ENCODE results near the gene SGPL1.

SGPL1 gene

GRCh38 chr10:70780772-70781171, 35.0 kb upstream of the SGPL1 start:
- FAIRE-seq = no peak

DNA sequence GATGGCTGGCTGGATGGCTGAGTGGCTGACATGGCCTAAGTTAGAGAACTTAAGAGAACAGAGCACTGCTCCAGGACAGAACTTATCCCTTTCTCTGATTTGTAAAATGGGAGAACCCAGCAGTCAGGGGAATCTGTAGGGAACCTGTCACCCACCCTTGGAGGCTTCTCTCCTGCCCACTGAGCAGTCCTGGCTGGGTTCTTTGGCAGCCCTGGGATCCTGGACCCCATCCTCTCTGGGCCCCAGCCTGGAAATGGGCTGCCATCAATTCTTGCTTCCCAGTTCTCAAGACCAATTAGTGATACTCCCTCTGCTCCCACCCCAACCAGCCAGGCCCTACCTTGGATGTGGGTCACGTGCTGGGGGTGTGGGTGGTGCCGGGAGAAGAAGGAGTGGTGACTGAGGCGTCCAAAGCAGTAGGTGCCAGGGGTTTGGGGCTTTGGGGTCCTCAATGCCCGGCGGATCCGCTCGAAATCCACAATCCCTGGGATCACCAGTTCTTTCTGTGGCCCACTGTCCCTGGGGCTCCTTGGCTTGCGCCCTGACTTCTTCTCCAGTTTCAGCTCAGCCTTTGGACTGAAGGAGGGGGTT, 34.2 kb upstream of the SGPL1 start:
- no peak for FAIRE-seq

DNA sequence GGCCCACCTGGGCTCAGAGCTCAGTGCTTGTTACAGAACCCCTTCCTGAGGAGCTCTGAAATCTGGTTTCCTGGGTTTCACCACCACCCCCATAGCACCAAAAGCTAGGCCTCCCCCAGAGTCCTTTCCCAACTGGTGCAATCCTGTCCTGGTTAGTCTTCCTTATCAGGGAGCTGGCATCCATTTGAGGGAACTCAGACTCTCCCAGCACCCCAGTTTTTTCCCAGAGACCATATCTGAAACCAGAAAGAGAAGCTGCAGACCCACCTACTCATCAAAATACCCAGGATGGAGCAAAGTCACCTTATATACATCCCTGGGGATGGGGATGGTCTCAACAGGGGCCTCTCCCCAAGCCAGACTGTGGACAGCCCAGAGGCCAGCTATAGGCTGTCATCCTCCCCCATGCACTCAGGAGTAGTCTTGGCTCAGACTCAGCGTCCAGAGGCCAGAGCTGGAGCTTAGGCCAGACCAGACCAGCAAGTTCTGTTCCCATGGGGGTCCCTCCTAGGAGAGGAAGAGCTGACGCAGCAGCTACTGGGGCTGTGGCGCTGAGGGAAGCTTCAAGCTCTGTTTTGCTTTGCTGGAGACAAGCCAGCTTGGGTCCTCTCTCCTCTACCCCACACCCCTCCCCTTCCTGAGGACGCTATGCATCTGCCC, 33.5 kb upstream of the SGPL1 start:
- no peak for FAIRE-seq

DNA sequence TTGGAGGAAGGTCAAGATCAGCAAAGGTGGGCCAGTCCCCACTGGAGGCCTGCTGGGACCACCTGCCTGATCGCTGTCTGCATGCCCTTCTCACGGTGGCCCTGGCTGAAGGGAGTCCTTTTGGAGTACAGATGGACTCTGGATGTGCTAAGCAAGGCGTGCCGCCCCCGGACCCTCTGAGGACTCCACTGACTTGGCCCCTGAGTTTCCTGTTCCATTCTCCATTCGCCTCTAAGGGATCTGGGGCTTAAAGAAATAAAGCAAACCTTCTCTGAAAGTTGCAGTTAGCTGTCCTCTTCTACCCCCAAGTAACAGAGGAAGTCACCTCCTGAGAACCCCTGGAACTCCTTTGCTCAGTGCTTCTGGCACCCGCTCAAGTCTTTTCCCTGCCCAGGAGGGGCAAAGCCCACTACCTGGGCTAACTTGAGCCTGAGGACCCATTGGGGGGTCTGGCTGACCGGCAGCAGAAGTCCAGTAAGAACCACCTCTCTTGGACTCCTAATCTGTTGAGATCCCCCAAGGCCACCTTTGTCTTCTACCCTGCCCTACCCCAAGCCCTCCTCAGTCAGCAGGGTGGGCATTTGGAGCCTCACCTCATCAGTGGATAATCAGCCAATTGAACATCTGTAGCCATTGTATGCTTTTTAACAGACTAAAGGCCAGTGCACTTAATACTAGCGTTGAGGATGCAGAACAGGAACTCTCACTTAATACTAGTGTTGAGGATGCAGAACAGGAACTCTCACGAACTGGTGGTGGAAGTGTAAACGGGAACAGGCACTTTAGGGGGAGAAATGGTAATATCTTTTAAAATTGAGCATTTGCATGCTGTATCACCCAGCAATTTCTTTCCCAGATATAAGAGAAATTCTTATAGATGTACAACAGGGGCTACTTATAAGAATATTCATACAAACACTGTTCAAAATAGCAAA, 32.7 kb upstream of the SGPL1 start:
- no peak for FAIRE-seq

GRCh38 chr10:70784016-70784415, 31.7 kb upstream of the SGPL1 start:
- FAIRE-seq = no peak

GRCh38 chr10:70784471-70784870, 31.3 kb upstream of the SGPL1 start:
- no peak for FAIRE-seq

DNA sequence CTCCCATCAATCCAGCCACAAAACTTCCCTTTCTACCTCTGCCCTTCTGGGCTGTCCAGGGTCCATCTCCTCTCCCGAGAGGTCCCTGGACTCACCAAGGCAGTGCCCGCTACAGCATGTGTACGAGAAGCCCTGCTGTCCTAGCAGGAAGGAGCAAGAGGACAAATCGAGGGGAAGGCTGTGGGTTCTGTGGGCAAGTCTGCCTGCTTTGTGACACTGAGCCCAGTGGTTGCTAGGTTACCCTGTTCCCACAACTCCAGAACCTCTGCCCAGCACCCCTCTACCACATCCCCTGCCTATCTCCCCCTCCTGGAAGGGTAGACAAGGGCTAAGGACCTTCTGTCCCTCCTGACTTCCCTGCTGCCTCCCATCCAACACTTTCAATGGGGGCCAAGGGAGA, 30.6 kb upstream of the SGPL1 start, which contains the start of gene TBATA:
TSS of gene TBATA (minus strand) at position 188 of the 400 bp plus-strand sequence. CDS start 1,998 bp downstream, outside the sequence.
- FAIRE-seq = no peak

DNA sequence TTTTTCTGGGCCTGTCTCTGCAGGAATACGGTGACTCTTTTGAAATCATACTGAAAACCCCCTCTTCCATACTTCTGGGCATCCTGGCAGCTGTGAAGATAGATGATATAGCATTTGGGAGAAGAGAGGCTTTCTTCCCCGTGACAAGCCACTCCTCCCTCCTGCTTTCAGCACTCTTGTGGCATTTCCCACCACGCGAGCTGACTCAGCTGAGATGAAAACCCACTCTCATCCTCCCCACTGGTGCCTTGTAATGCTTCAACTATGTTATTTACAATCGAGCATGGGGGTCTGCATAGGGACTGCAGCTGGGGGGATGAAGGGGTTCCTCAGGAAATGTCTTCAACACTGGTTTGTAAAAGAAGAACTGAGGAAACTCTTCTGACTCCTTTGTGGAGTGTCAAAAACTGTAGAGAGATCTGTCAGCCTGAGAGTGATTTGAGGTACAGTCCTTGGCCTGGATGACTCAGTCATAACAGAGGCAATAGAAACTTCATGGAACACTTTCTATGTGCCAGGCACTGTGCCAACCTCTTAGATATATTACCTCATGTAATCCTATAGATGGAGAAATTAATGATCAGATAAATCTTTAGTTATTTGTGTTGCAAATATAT, 28.8 kb upstream of the SGPL1 start:
- no peak for FAIRE-seq

- no peak for FAIRE-seq
Observed at GRCh38 chr10:70791386-70792039, 24.2 kb upstream of the SGPL1 start.

GRCh38 chr10:70795613-70796012, 20.1 kb upstream of the SGPL1 start:
- no peak for FAIRE-seq

DNA sequence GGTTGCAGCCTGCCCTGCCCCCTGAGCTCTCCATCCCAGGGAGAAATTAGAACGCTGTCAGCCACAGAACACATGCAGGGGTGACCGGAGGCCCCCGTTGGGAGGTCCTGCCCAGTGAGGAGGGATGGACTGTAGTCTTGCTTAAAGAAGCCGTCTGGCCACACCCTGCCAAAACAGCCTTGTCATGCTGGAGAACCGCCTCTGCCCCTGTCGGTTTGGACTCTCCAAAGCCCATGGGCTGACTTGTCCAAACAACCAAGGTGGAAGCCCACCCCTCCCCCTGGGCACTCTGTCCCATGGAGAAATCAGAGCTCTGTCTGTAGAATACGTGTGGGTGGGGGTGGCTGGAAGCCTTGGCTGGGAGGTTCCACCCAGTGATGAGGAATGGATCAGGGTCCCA, 17.9 kb upstream of the SGPL1 start:
- FAIRE-seq = no peak

GRCh38 chr10:70799124-70799523, 16.6 kb upstream of the SGPL1 start:
- FAIRE-seq = no peak

DNA sequence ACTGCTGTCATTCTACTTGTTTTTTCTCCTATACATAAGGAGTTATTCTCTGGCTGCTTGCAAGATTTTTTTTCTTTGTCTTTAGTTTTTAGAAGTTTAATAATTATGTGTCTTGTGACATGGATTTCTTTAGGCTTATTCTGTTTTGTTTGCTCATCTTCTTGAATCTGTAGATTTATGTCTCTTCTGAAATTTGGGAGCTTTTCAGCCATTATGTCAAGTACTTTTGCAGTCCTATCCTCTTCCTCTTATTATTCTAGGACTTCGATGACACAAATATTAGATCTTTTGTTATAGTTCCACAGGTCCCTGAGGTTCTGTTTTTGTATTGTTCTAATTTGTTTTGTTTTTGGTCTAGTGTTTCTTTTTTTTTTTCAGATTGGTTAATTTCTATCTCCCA, 13.9 kb upstream of the SGPL1 start:
- no peak for FAIRE-seq

GRCh38 chr10:70803775-70804420, 11.8 kb upstream of the SGPL1 start:
- FAIRE-seq = no peak

DNA sequence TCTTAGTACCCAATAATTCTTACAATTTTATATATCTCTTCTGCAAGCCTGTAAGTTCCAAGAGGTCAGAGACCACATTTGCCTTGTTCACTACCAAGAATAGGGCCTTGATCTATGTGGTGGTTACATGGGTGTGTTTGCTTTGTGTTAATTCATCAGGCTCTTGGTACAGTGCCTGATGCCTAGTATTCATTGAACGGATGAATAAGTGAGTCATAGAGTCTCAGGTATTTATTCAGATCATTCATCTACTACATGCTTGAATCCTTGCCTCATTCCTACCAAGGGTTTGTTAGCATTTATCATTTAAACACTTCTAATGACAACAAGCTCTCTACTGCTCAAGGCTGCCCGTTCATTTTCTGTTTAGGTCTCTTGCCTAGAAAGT, 11.3 kb upstream of the SGPL1 start:
- FAIRE-seq = no peak

DNA sequence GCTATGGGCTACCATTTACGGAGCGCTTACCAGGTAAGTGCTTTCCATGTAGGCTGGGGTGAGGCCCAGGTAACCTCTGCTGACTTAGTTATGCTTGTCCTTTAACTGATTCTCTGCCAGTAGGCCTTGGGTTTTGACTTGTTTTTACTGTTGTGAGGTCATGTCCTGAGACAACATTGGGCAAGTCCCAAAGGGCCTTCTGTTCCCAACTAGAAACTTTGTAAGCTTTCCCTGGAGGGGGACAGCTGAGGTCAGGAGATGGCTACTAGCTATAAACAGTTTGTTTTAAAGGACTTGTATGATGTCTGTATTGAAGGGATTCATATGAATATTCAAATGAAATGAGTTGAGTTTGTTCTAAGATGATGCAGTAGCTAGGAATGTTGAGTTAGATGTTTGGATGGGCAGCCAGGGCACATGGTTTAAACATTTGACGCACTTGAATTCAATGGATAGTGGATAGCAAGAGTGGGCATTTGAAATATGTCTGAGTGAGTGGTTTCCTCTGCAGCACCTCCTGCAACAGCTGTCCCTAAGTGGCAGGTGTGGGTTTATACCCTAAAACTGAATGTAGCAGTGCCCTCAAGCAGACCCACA, 10.0 kb upstream of the SGPL1 start:
- FAIRE-seq = no peak

DNA sequence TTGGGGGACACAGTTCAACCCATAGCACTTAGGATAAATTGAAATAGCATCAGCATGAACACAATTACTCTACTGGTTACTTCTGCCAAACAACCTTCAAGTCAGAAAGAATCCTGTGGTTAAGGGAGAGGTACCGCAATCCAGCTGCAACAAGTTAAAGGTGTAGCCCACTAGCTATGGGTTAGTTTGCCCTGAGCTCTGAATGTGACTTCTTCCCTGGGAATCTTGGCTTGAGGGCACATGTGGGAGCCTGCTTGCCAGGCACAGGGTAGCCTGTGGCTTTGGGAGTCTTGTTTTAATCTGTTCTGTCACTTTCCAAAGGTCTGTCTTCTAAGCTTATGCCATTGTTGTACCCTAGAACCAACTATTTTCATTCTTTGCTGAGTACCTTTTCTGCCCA, 8.9 kb upstream of the SGPL1 start:
- FAIRE-seq = no peak

- no peak for FAIRE-seq
Observed at GRCh38 chr10:70807556-70807955, 8.2 kb upstream of the SGPL1 start.

DNA sequence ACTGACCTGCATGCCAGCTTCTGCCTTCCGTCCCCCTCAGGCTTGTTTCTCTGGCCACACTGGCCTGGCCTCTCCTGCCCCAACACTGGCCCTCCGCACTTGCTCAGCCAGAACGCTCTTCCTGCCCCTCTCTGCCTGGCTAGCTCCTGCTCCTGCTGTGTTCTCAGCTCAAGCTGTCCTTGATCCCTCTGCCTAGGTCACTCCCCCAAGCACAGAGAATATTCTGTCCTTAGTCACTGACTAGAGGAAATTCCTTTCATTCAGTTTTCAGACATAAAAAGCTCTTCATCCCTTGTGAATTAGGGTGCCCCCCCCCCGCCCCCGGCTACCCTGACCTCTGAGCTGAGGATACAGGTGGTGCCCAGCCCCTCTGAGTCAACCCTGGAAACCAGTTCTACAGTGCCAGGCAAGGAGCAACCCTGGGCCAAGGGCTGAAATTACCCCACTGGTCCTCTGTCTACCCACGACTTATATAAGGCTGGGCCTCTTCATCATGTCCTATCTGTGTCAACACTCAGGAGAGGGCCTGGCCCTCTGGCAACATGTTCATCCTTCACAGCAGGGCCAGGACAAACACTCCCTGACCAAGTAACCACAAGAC, 6.6 kb upstream of the SGPL1 start:
- no peak for FAIRE-seq

DNA sequence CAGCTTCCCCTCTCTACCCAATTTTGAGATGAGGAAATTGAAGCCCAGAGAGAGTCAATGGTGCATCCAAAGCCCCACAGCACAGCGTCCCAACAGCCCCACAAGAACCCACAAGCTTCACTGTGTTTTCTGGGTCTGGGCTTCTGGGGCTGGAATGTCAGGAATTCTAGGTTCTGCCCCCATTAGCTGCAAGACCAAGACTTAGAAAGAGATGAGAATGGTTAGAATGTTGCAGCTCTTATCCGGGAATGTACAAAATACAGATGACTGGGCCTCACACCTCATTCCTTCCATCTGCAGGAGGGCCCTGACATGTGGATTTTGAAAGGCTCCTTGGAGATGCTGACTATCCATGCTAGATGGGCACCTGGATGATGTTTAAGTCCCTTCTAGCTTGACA, 6.0 kb upstream of the SGPL1 start:
- FAIRE-seq = no peak

GRCh38 chr10:70810967-70811366, 4.8 kb upstream of the SGPL1 start:
- no peak for FAIRE-seq

- no peak for FAIRE-seq
Observed at GRCh38 chr10:70811881-70812280, 3.9 kb upstream of the SGPL1 start.

All from G401.6 (cell line).